HCT116 (cell line): Measurements from ENCODE around the gene SLC25A12. TPM values are rescaled to one million over a fixed set of nuclear protein-coding genes. Genes with fewer than 3 reads are reported as not detected.
A peak's percentile ranks its signal among the peaks of the same experiment; 100 is the strongest.

Source experiments
- ATAC-seq: fragments of 200-7000 bp; cut with Tn5 transposase; 2 replicates; pipeline ENCODE4 v1.9.1; 2020; ENCODE audit warnings: mild to moderate bottlenecking, moderate library complexity
- BruUV-seq: library from RNA; stranded (reverse); fragments of 400-500 nt; replicated peaks from 2 replicates; lab custom pipeline; 2021; lab: Mats Ljungman, UMichigan
- CTCF ChIA-PET: fragments of 300-600 bp; sonication (Branson Sonifier 250); formaldehyde crosslinking; loops from one replicate; lab custom pipeline; 2021; ENCODE audit warnings: antibody characterized with exemption; lab: Charles Lee
- POLR2A ChIA-PET: fragments of 300-600, 350-600 bp; sonication (Branson Sonifier 250); formaldehyde crosslinking; loops from one replicate; lab custom pipeline; 2021; ENCODE audit warnings: antibody characterized with exemption; lab: Charles Lee
- RAD21 ChIA-PET, 2 experiments: fragments of 300-600 bp; sonication (Branson Sonifier 250); formaldehyde crosslinking; loops; one replicate each; lab custom pipeline; 2023; ENCODE audit warnings: low total read pairs in 2 of 2; ENCODE audit not compliant: uncharacterized antibody in 2 of 2, unreplicated experiment in 2 of 2, low non-redundant PET in 1 of 2; lab: Charles Lee
- DNase-seq: peaks from one replicate; pipeline ENCODE4 v3.0.0-alpha.2; 2010; ENCODE audit warnings: low read depth, low spot score
- H2AFZ ChIP-seq: fragments of 200-600 bp; shearing (Covaris generic), sonication (generic); 2 replicates; pipeline ENCODE4 v1.6.1; 2017; ENCODE audit warnings: low read depth, mixed run types, mixed read lengths, antibody characterized with exemption, low read length; ENCODE audit not compliant: poor library complexity, severe bottlenecking
- H3K27ac ChIP-seq: 2 replicates; pipeline ENCODE4 v1.5.1; 2012; ENCODE audit warnings: low read depth, low read length
- H3K27me3 ChIP-seq: fragments of 200-600 bp; sonication (generic); 2 replicates; pipeline ENCODE4 v1.6.1; 2016; ENCODE audit warnings: mixed run types, low read length, mixed read lengths; ENCODE audit not compliant: insufficient read depth
- H3K36me3 ChIP-seq, 2 experiments: fragments of 200-500 bp in 1 of 2; fragments of 200-600 bp in 1 of 2; sonication (Bioruptor generic) in 1 of 2; sonication (generic) in 1 of 2; 2 replicates each; pipeline versions ENCODE4 v1.5.1 to v1.6.1; 2014 to 2016; ENCODE audit warnings: low read length in 2 of 2, inconsistent platforms in 1 of 2, mixed read lengths in 1 of 2, mixed run types in 1 of 2; ENCODE audit not compliant: insufficient read depth in 2 of 2, control insufficient read depth in 1 of 2
- H3K4me1 ChIP-seq, 2 experiments: fragments of 200-600 bp in 1 of 2; sonication (generic) in 1 of 2; 2 replicates each; pipeline versions ENCODE4 v1.5.1 to v1.6.1; 2012 to 2017; ENCODE audit warnings: low read length in 2 of 2, inconsistent platforms in 1 of 2, mild to moderate bottlenecking in 1 of 2, mixed read lengths in 1 of 2, mixed run types in 1 of 2, moderate library complexity in 1 of 2; ENCODE audit not compliant: insufficient read depth in 2 of 2, control insufficient read depth in 1 of 2
- H3K4me2 ChIP-seq: fragments of 200-600 bp; sonication (generic); 2 replicates; pipeline ENCODE4 v1.6.1; 2017; ENCODE audit warnings: mixed run types, low read length, mixed read lengths
- H3K4me3 ChIP-seq, 2 experiments: fragments of 200-600 bp in 1 of 2; sonication (generic) in 1 of 2; replicated peaks in 1 of 2; 2 replicates each; pipeline ENCODE4 v1.5.1; 2011 to 2016; ENCODE audit warnings: low read length in 2 of 2, control low read depth in 1 of 2, low read depth in 1 of 2, mild to moderate bottlenecking in 1 of 2, mixed read lengths in 1 of 2, mixed run types in 1 of 2
- H3K79me2 ChIP-seq: fragments of 200-600 bp; sonication (generic); 2 replicates; pipeline ENCODE4 v1.6.1; 2017; ENCODE audit warnings: mild to moderate bottlenecking, mixed run types, low read length, moderate library complexity, mixed read lengths; ENCODE audit not compliant: insufficient read depth
- H3K9ac ChIP-seq: fragments of 200-600 bp; sonication (generic); 2 replicates; pipeline ENCODE4 v1.6.1; 2016; ENCODE audit warnings: low read length, mixed read lengths
- H3K9me2 ChIP-seq: fragments of 200-600 bp; sonication (generic), shearing (Covaris generic); 2 replicates; pipeline ENCODE4 v1.6.1; 2017; ENCODE audit warnings: mixed run types, mild to moderate bottlenecking, moderate library complexity; ENCODE audit not compliant: insufficient read depth
- H3K9me3 ChIP-seq, 2 experiments: fragments of 200-500 bp in 1 of 2; fragments of 200-600 bp in 1 of 2; sonication (Bioruptor generic) in 1 of 2; sonication (generic) in 1 of 2; 2 replicates each; pipeline ENCODE4 v1.6.1; 2014 to 2017; ENCODE audit warnings: low read length in 2 of 2, mixed read lengths in 2 of 2, inconsistent platforms in 1 of 2, low read depth in 1 of 2, mild to moderate bottlenecking in 1 of 2, mixed run types in 1 of 2, moderate library complexity in 1 of 2; ENCODE audit not compliant: control insufficient read depth in 1 of 2, insufficient read depth in 1 of 2
- H4K20me1 ChIP-seq: fragments of 200-600 bp; sonication (generic), shearing (Covaris generic); 2 replicates; pipeline ENCODE4 v1.6.1; 2017; ENCODE audit warnings: mixed run types, mild to moderate bottlenecking, moderate library complexity; ENCODE audit not compliant: insufficient read depth
- CTCF ChIP-seq, 3 experiments: fragments of 200-600 bp in 1 of 3; sonication (generic) in 1 of 3; IDR thresholded peaks in 2 of 3; conservative IDR thresholded peaks in 1 of 3; 2 replicates each; pipeline ENCODE4 v1.5.1; 2012 to 2017; ENCODE audit warnings: low read depth in 2 of 3, low read length in 2 of 3, antibody characterized with exemption in 1 of 3, borderline replicate concordance in 1 of 3, control low read depth in 1 of 3, mild to moderate bottlenecking in 1 of 3, mixed read lengths in 1 of 3, mixed run types in 1 of 3, moderate library complexity in 1 of 3; ENCODE audit not compliant: insufficient read depth in 1 of 3
- ELF1 ChIP-seq: IDR thresholded peaks from 2 replicates; pipeline ENCODE4 v1.6.1; 2012; ENCODE audit warnings: low read depth, borderline replicate concordance
- JUND ChIP-seq: IDR thresholded peaks from 2 replicates; pipeline ENCODE4 v1.6.1; 2012
- RAD21 ChIP-seq: IDR thresholded peaks from 2 replicates; pipeline ENCODE4 v1.6.1; 2012; ENCODE audit warnings: low read depth, mild to moderate bottlenecking
- SRF ChIP-seq: IDR thresholded peaks from 2 replicates; pipeline ENCODE4 v1.6.1; 2012; ENCODE audit warnings: low read depth
- TCF7L2 ChIP-seq: IDR thresholded peaks from 2 replicates; pipeline ENCODE4 v1.7.0; 2011; ENCODE audit warnings: borderline replicate concordance, inconsistent platforms; ENCODE audit not compliant: insufficient read depth, insufficient read length; ENCODE audit errors: extremely low read depth
- ZFX ChIP-seq: fragments of 450-650 bp; IDR thresholded peaks from 2 replicates; pipeline ENCODE4 v1.6.1; 2017
- ZNF274 ChIP-seq: fragments of 200-500 bp; sonication (Bioruptor generic); IDR thresholded peaks from 2 replicates; pipeline ENCODE4 v1.6.1; 2014; ENCODE audit warnings: mild to moderate bottlenecking, low read depth, low read length, inconsistent platforms
- intact Hi-C: fragments of 100-400 bp; cut with micrococcal nuclease; formaldehyde crosslinking; loops from 2 replicates; pipeline ENCODE4 v1.10.0; 2022
- total RNA-seq: library from RNA; stranded (reverse); gene quantifications from one replicate; pipeline ENCODE4 v1.2.1, GENCODE V29; 2021; ENCODE audit not compliant: unreplicated experiment
- TF ChIP-seq, protein P1 (sequence below): IDR thresholded peaks from 2 replicates; pipeline ENCODE4 v1.6.1; 2012
- TF ChIP-seq, protein P2 (sequence below): IDR thresholded peaks from 2 replicates; pipeline ENCODE4 v1.6.1; 2012
- TF ChIP-seq, protein P3 (sequence below): IDR thresholded peaks from 2 replicates; pipeline ENCODE4 v1.6.1; 2012; ENCODE audit warnings: low read depth

The SLC25A12 gene
- total RNA-seq, 1 experiment from 2014 or later, result 16.0 TPM

DNA sequence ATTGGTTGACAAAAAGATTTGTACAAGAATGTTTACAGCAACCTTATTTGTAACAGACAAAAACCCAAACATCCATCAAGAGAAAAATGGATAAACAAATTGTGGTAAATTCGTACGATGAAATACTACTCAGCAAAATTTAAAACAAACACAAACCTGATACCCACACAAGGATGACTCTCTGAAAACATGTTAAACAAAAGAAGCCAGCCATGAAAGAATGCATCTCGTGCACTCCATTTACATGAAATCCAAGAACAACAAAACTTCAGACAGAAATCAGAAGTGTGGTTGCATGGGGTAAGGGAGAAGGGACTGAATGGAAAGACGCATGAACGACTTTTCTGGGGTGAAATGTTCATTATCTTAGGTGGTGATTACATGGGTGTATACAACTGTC lies 93.4 kb downstream of the SLC25A12 start (continued):
- TF ChIP-seq JUND, result no peak
- TF ChIP-seq ZNF274, result no peak
- no peak for TF ChIP-seq ZFX

GRCh38 chr2:171798156-171798820 lies 95.8 kb downstream of the SLC25A12 start:
- no peaks in the 10 kb centered on the region for H4K20me1 ChIP-seq
- no peak overlapping the region for H3K4me3 ChIP-seq
- H2AFZ ChIP-seq, result no peak overlapping the region
- intact Hi-C loops, result no loop called here
- H3K4me1 ChIP-seq, result peaks cover 0 to 11% of the 10 kb centered on the region in 2 experiments; a peak in 1 of 4 replicates
- H3K27me3 ChIP-seq, result no peaks in the 10 kb centered on the region
- no peaks in the 10 kb centered on the region for H3K79me2 ChIP-seq
- BruUV-seq, result no TSS peak
- ATAC-seq (no peak), DNase-seq (no peak)
- ChIA-PET RAD21 (no interaction called here), POLR2A (no interaction called here), CTCF (no interaction called here)
- no peaks in the 10 kb centered on the region for H3K9me2 ChIP-seq
- TF ChIP-seq TCF7L2, result no peak
- TF ChIP-seq, protein P1, sequence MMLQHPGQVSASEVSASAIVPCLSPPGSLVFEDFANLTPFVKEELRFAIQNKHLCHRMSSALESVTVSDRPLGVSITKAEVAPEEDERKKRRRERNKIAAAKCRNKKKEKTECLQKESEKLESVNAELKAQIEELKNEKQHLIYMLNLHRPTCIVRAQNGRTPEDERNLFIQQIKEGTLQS, result no peak
- TF ChIP-seq JUND, result no peak
- peak overlapping the region; percentile 8; the same call in 1 of the 2 replicates for H3K4me2 ChIP-seq
- no peaks in the 10 kb centered on the region for H3K36me3 ChIP-seq
- H3K27ac ChIP-seq, result no peak overlapping the region
- H3K9me3 ChIP-seq, result no peaks in the 10 kb centered on the region
- no peak overlapping the region for H3K9ac ChIP-seq

GRCh38 chr2:171794918-171795317 lies 99.1 kb downstream of the SLC25A12 start:
- CTCF ChIA-PET, result no interaction called here
- no peak for DNase-seq
- no peak for ATAC-seq
- Histone ChIP-seq H3K9ac (no peak overlapping the region), H3K9me2 (no peaks in the 10 kb centered on the region), H3K4me3 (no peak overlapping the region), H4K20me1 (no peaks in the 10 kb centered on the region), H3K27me3 (no peaks in the 10 kb centered on the region), H3K4me1 (peaks cover 0 to 11% of the 10 kb centered on the region in 2 experiments; a peak in 1 of 4 replicates), H2AFZ (no peak overlapping the region), H3K9me3 (no peaks in the 10 kb centered on the region), H3K36me3 (peaks cover 0 to 3% of the 10 kb centered on the region in 2 experiments; a peak in 1 of 4 replicates), H3K4me2 (no peak overlapping the region), H3K79me2 (no peaks in the 10 kb centered on the region), H3K27ac (no peak overlapping the region)
- intact Hi-C loops, result no loop called here
- no TSS peak for BruUV-seq
- POLR2A ChIA-PET, result no interaction called here
- RAD21 ChIA-PET, result no interaction called here
- TF ChIP-seq RAD21 (no peak), JUND (no peak), SRF (no peak), ELF1 (no peak), CTCF (IDR thresholded peaks at IDR 0.05 in 2 of 3, conservative IDR thresholded peaks at IDR 0.05 in 1 of 3; ENCODE audit: borderline replicate concordance in 1 of 3, insufficient read depth in 1 of 3, low read depth in 2 of 3, low read length in 2 of 3) (no peak)
- TF ChIP-seq, protein P2, sequence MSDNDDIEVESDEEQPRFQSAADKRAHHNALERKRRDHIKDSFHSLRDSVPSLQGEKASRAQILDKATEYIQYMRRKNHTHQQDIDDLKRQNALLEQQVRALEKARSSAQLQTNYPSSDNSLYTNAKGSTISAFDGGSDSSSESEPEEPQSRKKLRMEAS, result no peak
- TF ChIP-seq, protein P3, sequence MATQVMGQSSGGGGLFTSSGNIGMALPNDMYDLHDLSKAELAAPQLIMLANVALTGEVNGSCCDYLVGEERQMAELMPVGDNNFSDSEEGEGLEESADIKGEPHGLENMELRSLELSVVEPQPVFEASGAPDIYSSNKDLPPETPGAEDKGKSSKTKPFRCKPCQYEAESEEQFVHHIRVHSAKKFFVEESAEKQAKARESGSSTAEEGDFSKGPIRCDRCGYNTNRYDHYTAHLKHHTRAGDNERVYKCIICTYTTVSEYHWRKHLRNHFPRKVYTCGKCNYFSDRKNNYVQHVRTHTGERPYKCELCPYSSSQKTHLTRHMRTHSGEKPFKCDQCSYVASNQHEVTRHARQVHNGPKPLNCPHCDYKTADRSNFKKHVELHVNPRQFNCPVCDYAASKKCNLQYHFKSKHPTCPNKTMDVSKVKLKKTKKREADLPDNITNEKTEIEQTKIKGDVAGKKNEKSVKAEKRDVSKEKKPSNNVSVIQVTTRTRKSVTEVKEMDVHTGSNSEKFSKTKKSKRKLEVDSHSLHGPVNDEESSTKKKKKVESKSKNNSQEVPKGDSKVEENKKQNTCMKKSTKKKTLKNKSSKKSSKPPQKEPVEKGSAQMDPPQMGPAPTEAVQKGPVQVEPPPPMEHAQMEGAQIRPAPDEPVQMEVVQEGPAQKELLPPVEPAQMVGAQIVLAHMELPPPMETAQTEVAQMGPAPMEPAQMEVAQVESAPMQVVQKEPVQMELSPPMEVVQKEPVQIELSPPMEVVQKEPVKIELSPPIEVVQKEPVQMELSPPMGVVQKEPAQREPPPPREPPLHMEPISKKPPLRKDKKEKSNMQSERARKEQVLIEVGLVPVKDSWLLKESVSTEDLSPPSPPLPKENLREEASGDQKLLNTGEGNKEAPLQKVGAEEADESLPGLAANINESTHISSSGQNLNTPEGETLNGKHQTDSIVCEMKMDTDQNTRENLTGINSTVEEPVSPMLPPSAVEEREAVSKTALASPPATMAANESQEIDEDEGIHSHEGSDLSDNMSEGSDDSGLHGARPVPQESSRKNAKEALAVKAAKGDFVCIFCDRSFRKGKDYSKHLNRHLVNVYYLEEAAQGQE, result no peak
- TF ChIP-seq, protein P1, result no peak
